RWPE1 (cell line): ENCODE data around the gene GIT2.

Source experiments
- CTCF ChIA-PET: fragments of 350-600 bp; sonication (Branson Sonifier 250); formaldehyde crosslinking; extraction: SDS; loops from one replicate; lab custom pipeline; 2021; lab: Yijun Ruan, JAX
- POLR2A ChIA-PET: fragments of 400-600 bp; formaldehyde crosslinking; extraction: SDS; loops from one replicate; lab custom pipeline; 2020; ENCODE audit warnings: antibody characterized with exemption; ENCODE audit not compliant: low non-redundant PET; lab: Yijun Ruan, JAX
- DNase-seq: peaks from one replicate; pipeline ENCODE4 v3.0.0; 2012; ENCODE audit warnings: low spot score
- H3K27ac ChIP-seq: fragments of 450-650 bp; 2 replicates; pipeline ENCODE4 v1.5.1; 2017
- CTCF ChIP-seq: fragments of 450-650 bp; conservative IDR thresholded peaks from 2 replicates; pipeline ENCODE4 v1.5.1; 2017; ENCODE audit warnings: low read depth, mild to moderate bottlenecking

GIT2 gene

GRCh38 chr12:109925185-109925840, 70.9 kb downstream of the GIT2 start:
- H3K27ac ChIP-seq = no peak overlapping the region
- TF ChIP-seq CTCF = no peak
- no peak for DNase-seq
- ChIA-PET CTCF (no interaction called here), POLR2A (no interaction called here)

GRCh38 chr12:109923481-109924245, 72.5 kb downstream of the GIT2 start:
- TF ChIP-seq CTCF = no peak
- 0 out of 2 replicates have a peak overlapping the region, but pooled peaks have one; percentile 0 for H3K27ac ChIP-seq
- no peak for DNase-seq

GRCh38 chr12:109923038-109923437, 73.1 kb downstream of the GIT2 start:
- no peak for TF ChIP-seq CTCF
- H3K27ac ChIP-seq = 0 out of 2 replicates have a peak overlapping the region, but pooled peaks have one; percentile 0
- ChIA-PET POLR2A (no interaction called here), CTCF (no interaction called here)
- no peak for DNase-seq

More at GRCh38 chr12:109923481-109924245, 72.5 kb downstream of the GIT2 start:
- POLR2A ChIA-PET = no interaction called here
- CTCF ChIA-PET = no interaction called here

GRCh38 chr12:109921982-109922381, 74.2 kb downstream of the GIT2 start:
- CTCF ChIA-PET = no interaction called here
- TF ChIP-seq CTCF = no peak
- POLR2A ChIA-PET = no interaction called here
- no peak for DNase-seq
- peak overlapping the region; percentile 13; the same call in 1 of the 2 replicates for H3K27ac ChIP-seq

- no peak for TF ChIP-seq CTCF
- ChIA-PET POLR2A (interaction anchor here (0.5 kb wide), 1 partner anchor 234 kb away, joined by 6 read pairs; no protein-coding TSS in a partner anchor), CTCF (interaction anchor here (0.5 to 1.1 kb wide), 3 partner anchors 12 to 19 kb away, joined by 3 to 7 read pairs (median 3); no protein-coding TSS in a partner anchor)
- DNase-seq = no peak
- H3K27ac ChIP-seq = no peak overlapping the region
Measured at GRCh38 chr12:109920261-109920780, 75.8 kb downstream of the GIT2 start.

GRCh38 chr12:109919456-109919855, 76.7 kb downstream of the GIT2 start:
- POLR2A ChIA-PET = no interaction called here
- H3K27ac ChIP-seq = no peak overlapping the region
- no peak for DNase-seq
- no peak for TF ChIP-seq CTCF
- CTCF ChIA-PET = interaction anchor here (0.6 kb wide), 1 partner anchor 18 kb away, joined by 7 read pairs; no protein-coding TSS in a partner anchor
